GM12878 (cell line): Measurements from ENCODE around the gene FAM117B. TPM values are rescaled to one million over a fixed set of nuclear protein-coding genes. Genes with fewer than 3 reads are reported as not detected.
A peak's percentile ranks its signal among the peaks of the same experiment; 100 is the strongest.

Experiments
- ATAC-seq: fragments of 200-7000 bp; cut with Tn5 transposase; 3 replicates; pipeline ENCODE4 v1.9.1; 2020; ENCODE audit warnings: mild to moderate bottlenecking, moderate library complexity
- BruUV-seq: library from RNA; stranded (reverse); fragments of 400-500 nt; replicated peaks from 2 replicates; lab custom pipeline; 2021; lab: Mats Ljungman, UMichigan
- CTCF ChIA-PET: fragments of 300-600 bp; sonication (Branson Sonifier 250); formaldehyde crosslinking; extraction: SDS; loops from one replicate; lab custom pipeline; 2021; ENCODE audit warnings: inconsistent platforms; lab: Yijun Ruan, JAX
- POLR2A ChIA-PET: fragments of 350-600 bp; formaldehyde crosslinking; extraction: SDS; loops from one replicate; lab custom pipeline; 2021; ENCODE audit warnings: inconsistent platforms; lab: Charles Lee
- RAD21 ChIA-PET: fragments of 300-600 bp; sonication (Branson Sonifier 250); formaldehyde crosslinking; loops from one replicate; lab custom pipeline; 2023; ENCODE audit warnings: antibody characterized with exemption; ENCODE audit not compliant: unreplicated experiment; lab: Charles Lee
- SMC1A ChIA-PET: fragments of 300-600 bp; sonication (Branson Sonifier 250); formaldehyde crosslinking; loops from one replicate; lab custom pipeline; 2023; ENCODE audit not compliant: unreplicated experiment, uncharacterized antibody; lab: Charles Lee
- DNase-seq: peaks from one replicate; pipeline ENCODE4 v3.0.0-alpha.2; 2011; ENCODE audit warnings: low read depth, low spot score
- FAIRE-seq: peaks from 3 replicates; lab custom pipeline; 2011; peaks lifted over from hg19 to GRCh38; lab: Jason Lieb, UNC
- H2AFZ ChIP-seq: 2 replicates; pipeline ENCODE4 v1.6.0; 2011; ENCODE audit warnings: low read depth, low read length, control low read depth; ENCODE audit not compliant: control insufficient read depth
- H3K27ac ChIP-seq: 2 replicates; pipeline ENCODE4 v1.5.1; 2011; ENCODE audit warnings: control low read depth; ENCODE audit not compliant: control insufficient read depth, insufficient read depth
- H3K27me3 ChIP-seq, 2 experiments: replicated peaks in 1 of 2; 2 replicates each; pipeline versions ENCODE4 v1.6.0 to v1.6.1; 2011; ENCODE audit warnings: low read length in 1 of 2; ENCODE audit not compliant: control insufficient read depth in 2 of 2, insufficient read depth in 2 of 2
- H3K36me3 ChIP-seq, 2 experiments: 2 replicates each; pipeline ENCODE4 v1.5.1; 2011; ENCODE audit warnings: low read length in 1 of 2; ENCODE audit not compliant: control insufficient read depth in 2 of 2, insufficient read depth in 2 of 2
- H3K4me1 ChIP-seq: 2 replicates; pipeline ENCODE4 v1.6.1; 2011; ENCODE audit warnings: mild to moderate bottlenecking, low read length, moderate library complexity, mixed read lengths; ENCODE audit not compliant: control insufficient read depth, insufficient read depth
- H3K4me2 ChIP-seq: 2 replicates; pipeline ENCODE4 v1.6.0; 2011; ENCODE audit warnings: control low read depth; ENCODE audit not compliant: control insufficient read depth, insufficient read depth
- H3K4me3 ChIP-seq: fragments of 200-600 bp; sonication (generic); 2 replicates; pipeline ENCODE4 v1.5.1; 2016
- H3K79me2 ChIP-seq: 2 replicates; pipeline ENCODE4 v1.6.0; 2011; ENCODE audit warnings: low read length; ENCODE audit not compliant: control insufficient read depth, insufficient read depth
- H3K9ac ChIP-seq: 2 replicates; pipeline ENCODE4 v1.8.0; 2011; ENCODE audit warnings: low read length, control low read depth, mixed read lengths; ENCODE audit not compliant: control insufficient read depth, insufficient read depth
- H3K9me3 ChIP-seq: replicated peaks from 3 replicates; pipeline ENCODE4 v1.5.1; 2011; ENCODE audit warnings: mild to moderate bottlenecking, low read length; ENCODE audit not compliant: control insufficient read depth, insufficient read depth
- H4K20me1 ChIP-seq: 2 replicates; pipeline ENCODE4 v1.6.0; 2011; ENCODE audit not compliant: control insufficient read depth, insufficient read depth
- HDGF ChIP-seq: fragments of 450-650 bp; IDR thresholded peaks from 2 replicates; pipeline ENCODE4 v1.6.1; 2016; ENCODE audit warnings: antibody characterized with exemption
- JUNB ChIP-seq: IDR thresholded peaks from 2 replicates; pipeline ENCODE4 v1.6.1; 2016; ENCODE audit warnings: antibody characterized with exemption, mild to moderate bottlenecking
- RB1 ChIP-seq: fragments of 450-650 bp; formaldehyde crosslinking; IDR thresholded peaks from 2 replicates; pipeline ENCODE4 v1.6.1; 2017; ENCODE audit warnings: mild to moderate bottlenecking, borderline replicate concordance
- TAF1 ChIP-seq: IDR thresholded peaks from 2 replicates; pipeline ENCODE4 v1.6.1; 2011; ENCODE audit warnings: mild to moderate bottlenecking, low read depth, low read length, borderline replicate concordance
- WGBS: methylation state at CpG from one replicate; pipeline ENCODE4 v1.1.6; 2016; ENCODE audit warnings: low lambda C conversion rate; ENCODE audit not compliant: insufficient replicate concordance, insufficient coverage; ENCODE audit errors: missing lambda C conversion rate; 5-methylcytosine and 5-hydroxymethylcytosine counted together
- in situ Hi-C: fragments of 300-500 bp; cut with MboI; formaldehyde crosslinking; loops from 9 replicates; pipeline ENCODE4 v1.14.3; 2018; ENCODE audit warnings: mixed read lengths
- intact Hi-C: fragments of 100-400 bp; cut with micrococcal nuclease; formaldehyde crosslinking; loops from one replicate; pipeline ENCODE4 v1.14.2; 2022; ENCODE audit not compliant: unreplicated experiment
- polyA plus RNA-seq, 11 experiments: library from polyadenylated mRNA; depleted of rRNA in 4 of 11; unstranded in 6 of 11; stranded (reverse) in 5 of 11; fragments of >200 nt; fragmentation: Nextera tagmentation in 4 of 11; fragmentation: Illumina TruSeq in 1 of 11; extraction: Ambion mirVana in 4 of 11; extraction: Trizol in 1 of 11; gene quantifications; 1 replicate in 1 of 11; 2 replicates in 10 of 11; pipeline versions ENCODE4 v1.2.1 to v1.2.3, GENCODE V29; 2011 to 2016; ENCODE audit warnings: inconsistent platforms in 2 of 11, missing spikeins in 2 of 11, low read depth in 1 of 11
- total RNA-seq, 4 experiments: library from RNA; depleted of rRNA in 3 of 4; stranded (reverse); fragments of >200 nt in 3 of 4; fragmentation: Illumina TruSeq in 1 of 4; extraction: Trizol in 1 of 4; gene quantifications; 2 replicates each; pipeline versions ENCODE4 v1.2.1 to v1.2.3, GENCODE V29; 2013 to 2021
- TF ChIP-seq, protein P1 (sequence below): fragments of 450-650 bp; formaldehyde crosslinking; IDR thresholded peaks from 2 replicates; pipeline ENCODE4 v1.4.0; 2020; ENCODE audit warnings: mild to moderate bottlenecking, moderate library complexity

The FAM117B gene
- total and polyA plus RNA-seq, 10 of the 15 experiments (the other 5 are each of a cell fraction or from before 2014, with no cell fraction given), result 1.6 to 7.6 (median 4.2) TPM

- Histone ChIP-seq H3K27ac (peak overlapping the region; percentile 67), H3K36me3 (no peaks in the 10 kb centered on the region), H3K27me3 (no peaks in the 10 kb centered on the region), H3K9me3 (no peaks in the 10 kb centered on the region), H3K4me2 (peak overlapping the region; percentile 95), H3K4me1 (peaks cover 14% of the 10 kb centered on the region)
- ChIA-PET SMC1A (interaction anchor here (0.7 to 2.0 kb wide), 8 partner anchors 10 to 263 kb away, joined by 3 to 13 read pairs (median 3); no protein-coding TSS in a partner anchor), RAD21 (interaction anchor here (1.0 to 2.8 kb wide), 5 partner anchors 8 to 598 kb away, joined by 3 to 14 read pairs (median 5); partner anchors contain the start of gene FAM117B)
- TSS peak; percentile 10 for BruUV-seq
- intact Hi-C loops, result no loop called here
- DNase-seq, result no peak
- 35% methylated on average over 2 of the region's 2 CpGs for WGBS
- no peak for TF ChIP-seq TAF1
- no peak for TF ChIP-seq RB1
- peak; percentile 54 for TF ChIP-seq JUNB
- no peak for TF ChIP-seq HDGF
- TF ChIP-seq, protein P1, sequence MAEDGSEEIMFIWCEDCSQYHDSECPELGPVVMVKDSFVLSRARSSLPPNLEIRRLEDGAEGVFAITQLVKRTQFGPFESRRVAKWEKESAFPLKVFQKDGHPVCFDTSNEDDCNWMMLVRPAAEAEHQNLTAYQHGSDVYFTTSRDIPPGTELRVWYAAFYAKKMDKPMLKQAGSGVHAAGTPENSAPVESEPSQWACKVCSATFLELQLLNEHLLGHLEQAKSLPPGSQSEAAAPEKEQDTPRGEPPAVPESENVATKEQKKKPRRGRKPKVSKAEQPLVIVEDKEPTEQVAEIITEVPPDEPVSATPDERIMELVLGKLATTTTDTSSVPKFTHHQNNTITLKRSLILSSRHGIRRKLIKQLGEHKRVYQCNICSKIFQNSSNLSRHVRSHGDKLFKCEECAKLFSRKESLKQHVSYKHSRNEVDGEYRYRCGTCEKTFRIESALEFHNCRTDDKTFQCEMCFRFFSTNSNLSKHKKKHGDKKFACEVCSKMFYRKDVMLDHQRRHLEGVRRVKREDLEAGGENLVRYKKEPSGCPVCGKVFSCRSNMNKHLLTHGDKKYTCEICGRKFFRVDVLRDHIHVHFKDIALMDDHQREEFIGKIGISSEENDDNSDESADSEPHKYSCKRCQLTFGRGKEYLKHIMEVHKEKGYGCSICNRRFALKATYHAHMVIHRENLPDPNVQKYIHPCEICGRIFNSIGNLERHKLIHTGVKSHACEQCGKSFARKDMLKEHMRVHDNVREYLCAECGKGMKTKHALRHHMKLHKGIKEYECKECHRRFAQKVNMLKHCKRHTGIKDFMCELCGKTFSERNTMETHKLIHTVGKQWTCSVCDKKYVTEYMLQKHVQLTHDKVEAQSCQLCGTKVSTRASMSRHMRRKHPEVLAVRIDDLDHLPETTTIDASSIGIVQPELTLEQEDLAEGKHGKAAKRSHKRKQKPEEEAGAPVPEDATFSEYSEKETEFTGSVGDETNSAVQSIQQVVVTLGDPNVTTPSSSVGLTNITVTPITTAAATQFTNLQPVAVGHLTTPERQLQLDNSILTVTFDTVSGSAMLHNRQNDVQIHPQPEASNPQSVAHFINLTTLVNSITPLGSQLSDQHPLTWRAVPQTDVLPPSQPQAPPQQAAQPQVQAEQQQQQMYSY, result no peak
- TF ChIP-seq, all 136 proteins: peak for 1
- Histone ChIP-seq H2AFZ (peak overlapping the region; percentile 79), H3K9ac (peak overlapping the region; percentile 38; the same call in 1 of the 2 replicates), H3K4me3 (peak overlapping the region; percentile 40; the same call in 1 of the 2 replicates), H4K20me1 (no peaks in the 10 kb centered on the region), H3K79me2 (peaks cover 17% of the 10 kb centered on the region)
- ATAC-seq (peak; percentile 9; the same call in 2 of the 3 replicates), FAIRE-seq (peak; percentile 31)
- ChIA-PET POLR2A (no interaction called here), CTCF (interaction anchor here (2.5 to 3.1 kb wide), 2 partner anchors 22 to 53 kb away, joined by 11 to 21 read pairs; no protein-coding TSS in a partner anchor)
- in situ Hi-C loops, result no loop called here
These were observed 7.8 kb downstream of the FAM117B start for GRCh38 chr2:202642567-202642966.
